GOT3 (cell line): ENCODE measurements around the gene BBIP1.
A peak's percentile ranks its signal among the peaks of the same experiment; 100 is the strongest.
"Not testable (repeated sequence)": the region's sequence is repeated elsewhere in the genome, so short reads cannot be mapped to it uniquely, and the experiment has no call there.

Source experiments
- DNase-seq: peaks from one replicate; lab custom pipeline; 2025; ENCODE audit warnings: mixed read lengths; lab: John Stamatoyannopoulos, UW

Gene BBIP1

DNA sequence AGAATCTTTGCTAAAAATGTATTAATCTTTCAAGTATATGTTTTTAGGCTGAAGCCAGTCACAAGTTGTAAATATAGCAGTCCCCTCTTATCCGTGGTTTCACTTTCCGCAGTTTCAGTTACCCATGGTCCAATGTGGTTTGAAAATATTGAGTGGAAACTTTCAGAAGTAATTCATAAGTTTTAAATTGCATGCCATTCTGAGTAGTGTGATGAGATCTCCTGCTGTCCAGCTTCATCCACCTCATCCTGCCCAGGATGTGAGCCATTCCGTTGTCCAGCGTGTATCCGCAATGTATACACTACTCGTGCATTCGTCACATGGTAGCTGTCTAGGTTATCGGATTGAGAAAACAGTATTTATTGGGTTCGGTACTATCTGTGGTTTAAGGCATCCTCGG lies 35.1 kb downstream of the BBIP1 start:
- no peak for DNase-seq

DNA sequence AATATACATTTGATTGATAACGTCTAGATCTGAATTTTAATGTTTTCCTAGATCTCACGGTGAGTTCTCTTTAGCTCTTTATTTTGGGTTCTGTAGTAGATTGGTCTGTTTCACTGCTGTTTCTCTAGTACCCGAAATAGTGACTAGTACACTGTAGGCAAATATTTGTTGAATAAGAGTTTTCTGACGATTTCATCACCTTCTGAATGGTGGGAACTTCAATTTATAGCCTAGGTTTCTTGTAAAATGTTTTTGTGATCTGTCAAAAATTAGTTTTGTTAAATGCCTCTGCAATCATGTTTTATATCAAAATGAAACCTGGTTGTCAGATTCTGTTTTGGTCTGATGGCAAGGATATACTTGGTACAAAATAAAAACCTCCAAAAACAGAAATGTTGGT lies 37.1 kb downstream of the BBIP1 start:
- no peak for DNase-seq

DNA sequence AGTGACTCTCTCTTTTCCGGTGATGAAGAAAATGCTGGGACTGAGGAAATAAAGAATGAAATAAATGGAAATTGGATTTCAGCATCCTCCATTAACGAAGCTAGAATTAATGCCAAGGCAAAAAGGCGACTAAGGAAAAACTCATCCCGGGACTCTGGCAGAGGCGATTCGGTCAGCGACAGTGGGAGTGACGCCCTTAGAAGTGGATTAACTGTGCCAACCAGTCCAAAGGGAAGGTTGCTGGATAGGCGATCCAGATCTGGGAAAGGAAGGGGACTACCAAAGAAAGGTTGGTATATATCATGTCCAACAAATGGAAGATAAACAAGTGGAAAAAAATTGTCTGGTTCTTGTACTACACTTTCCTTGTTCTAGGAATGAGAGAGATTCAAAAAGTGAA lies 37.7 kb downstream of the BBIP1 start:
- DNase-seq = no peak

DNA sequence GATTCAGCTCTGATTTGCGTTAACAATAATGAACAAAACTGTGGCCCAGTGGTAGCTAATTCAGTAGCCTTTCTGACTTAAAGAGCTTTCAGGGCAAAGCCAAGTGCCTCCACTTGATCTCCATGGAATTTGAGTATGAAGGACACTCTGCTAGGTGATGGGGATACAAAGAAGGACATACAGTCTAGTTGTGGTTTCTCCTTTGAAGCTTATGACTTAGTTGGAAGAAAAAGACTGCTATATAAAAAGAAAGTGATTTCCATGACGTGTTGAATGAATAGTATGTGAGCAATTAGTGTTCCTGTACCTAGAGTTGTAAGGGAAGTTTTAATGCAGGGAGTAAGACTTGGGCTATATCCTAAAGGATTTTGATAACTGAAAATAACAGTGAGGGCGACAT lies 39.0 kb downstream of the BBIP1 start:
- DNase-seq = no peak

DNA sequence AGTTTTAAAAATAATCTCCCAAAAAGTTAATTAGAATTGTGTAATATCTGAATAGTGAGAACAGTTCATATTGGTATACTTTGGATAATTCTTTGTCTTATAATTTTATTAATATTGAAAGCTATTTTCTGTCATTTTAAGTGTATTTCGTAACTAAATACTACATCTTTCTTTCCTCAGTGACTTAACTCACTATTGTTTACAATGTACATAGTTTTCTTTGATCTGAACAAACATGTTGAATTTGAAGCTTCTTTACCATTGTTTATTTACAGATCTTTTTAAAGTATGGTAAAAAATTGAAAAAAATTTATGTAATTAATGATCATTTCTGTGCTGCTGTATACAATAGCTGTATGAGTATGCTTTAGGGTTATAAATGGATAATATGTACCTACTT lies 42.2 kb downstream of the BBIP1 start:
- no peak for DNase-seq

DNA sequence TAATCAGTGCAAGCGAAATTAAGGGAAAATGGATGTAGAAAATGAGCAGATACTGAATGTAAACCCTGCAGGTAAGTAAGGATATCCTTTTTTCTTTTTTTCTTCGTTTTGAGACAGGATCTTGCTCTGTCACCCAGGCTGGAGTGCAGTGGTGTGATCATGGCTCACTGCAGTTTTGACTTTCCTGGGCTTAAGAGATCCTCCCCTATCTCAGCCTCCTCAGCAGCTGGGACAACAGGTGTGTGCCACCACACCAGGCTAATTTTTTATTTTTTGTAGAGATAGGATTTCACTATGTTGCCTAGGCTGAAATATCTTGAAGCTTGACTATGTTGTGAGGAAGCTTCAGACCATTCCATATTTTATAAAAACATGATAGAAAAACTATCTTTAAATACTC lies 43.0 kb downstream of the BBIP1 start:
- DNase-seq = no peak

DNA sequence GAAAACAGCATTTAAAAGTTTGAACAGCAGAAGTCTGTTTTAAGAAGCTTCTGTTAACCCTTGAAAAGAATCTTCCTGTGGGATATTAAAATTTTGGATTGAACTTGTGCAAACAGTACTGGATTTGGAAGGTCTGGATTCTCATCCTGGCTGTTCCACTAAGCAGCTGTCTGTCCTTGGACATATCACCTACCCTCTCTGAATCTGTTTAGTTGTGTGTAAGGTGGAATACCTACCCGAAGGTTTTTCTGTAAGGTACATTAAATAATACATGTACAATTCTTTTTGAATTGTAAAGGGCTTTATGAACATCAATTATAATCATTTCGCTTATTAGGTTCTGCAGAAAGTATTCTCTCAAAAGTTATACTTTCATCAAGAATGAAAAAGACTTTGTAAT lies 45.0 kb downstream of the BBIP1 start:
- no peak for DNase-seq

DNA sequence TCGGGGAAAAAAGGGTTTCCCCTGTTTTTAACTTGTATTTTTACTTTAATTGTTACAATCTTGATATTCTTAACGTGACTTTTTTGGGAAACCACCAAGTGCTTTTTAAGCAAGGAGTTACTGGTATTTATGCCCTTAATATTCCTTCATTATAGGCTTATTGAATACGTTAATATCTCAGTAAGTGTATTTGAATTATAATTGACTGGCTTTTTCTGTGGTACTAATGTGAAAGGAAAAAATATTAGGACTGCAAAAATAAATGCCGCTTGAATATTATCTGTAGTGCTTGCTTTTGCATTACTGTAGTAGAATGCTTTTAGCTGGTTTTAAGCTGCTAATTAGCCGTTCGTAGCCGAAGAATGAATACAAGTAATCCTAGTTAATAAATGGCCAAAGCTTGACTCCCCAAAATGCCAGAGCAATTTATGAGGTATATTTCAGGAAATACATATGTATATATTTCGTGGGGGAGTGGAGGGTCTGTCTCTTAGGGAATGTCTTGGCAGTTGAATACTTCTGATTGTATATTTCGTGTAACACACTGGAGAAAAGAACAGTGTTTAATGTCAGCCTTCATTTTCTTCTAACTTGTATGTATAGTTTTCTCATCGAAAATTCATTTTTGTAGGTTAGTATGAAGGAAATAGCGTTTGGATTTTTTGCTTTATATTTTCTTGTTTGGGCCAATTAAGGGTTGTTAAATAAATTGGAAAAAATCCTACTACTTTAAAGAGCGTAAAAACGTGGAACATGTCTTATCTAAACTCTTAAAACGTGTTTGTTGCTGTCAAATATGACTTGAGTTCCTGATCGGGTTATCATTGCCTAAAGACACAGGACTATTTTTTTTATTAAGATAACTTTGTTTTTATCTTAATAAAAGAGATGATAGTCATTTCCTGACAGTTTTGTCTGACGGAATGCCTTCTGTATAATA lies 45.7 kb downstream of the BBIP1 start:
- no peak for DNase-seq

DNA sequence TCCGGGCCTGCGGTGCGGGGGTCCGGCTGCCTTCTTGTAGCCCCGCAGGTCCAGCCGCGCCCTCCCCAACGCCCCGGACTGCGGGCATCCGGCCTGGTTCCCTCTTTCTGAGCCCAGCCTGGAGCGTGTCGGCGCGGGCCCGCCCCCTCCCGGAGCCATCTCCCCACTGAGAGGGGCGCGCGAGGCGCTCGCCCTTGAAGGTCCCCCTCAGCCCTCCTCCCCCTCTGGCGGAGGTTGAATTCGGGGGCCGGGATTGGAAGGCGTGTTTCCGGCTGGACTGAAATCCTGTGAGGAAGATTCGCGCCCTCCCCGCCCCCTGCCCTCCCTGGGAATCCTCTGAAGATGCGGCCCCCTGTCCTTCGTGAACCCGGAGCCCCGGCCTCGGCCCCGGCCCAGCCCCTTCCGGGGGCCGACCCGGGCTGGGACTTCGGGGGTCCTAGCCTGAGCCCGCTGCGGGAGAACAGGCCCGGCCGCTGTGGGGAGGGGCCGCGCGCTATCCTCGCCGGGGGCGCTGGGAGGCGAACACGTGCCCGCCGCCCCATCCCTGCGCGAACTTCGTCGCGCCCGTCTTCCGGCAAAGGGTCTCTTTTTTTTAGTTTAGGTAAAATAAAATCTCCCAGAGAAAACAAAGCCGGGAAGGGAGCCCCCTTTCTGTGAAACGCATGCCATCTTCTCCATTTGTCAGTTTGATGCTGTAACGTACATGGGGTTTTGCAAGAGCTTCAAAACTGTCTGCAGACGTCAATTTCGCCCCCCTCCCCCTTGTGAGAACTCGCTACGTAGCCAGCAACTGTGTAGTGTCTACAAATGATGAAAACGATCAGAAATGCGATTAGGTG lies 46.6 kb downstream of the BBIP1 start:
- no peak for DNase-seq

DNA sequence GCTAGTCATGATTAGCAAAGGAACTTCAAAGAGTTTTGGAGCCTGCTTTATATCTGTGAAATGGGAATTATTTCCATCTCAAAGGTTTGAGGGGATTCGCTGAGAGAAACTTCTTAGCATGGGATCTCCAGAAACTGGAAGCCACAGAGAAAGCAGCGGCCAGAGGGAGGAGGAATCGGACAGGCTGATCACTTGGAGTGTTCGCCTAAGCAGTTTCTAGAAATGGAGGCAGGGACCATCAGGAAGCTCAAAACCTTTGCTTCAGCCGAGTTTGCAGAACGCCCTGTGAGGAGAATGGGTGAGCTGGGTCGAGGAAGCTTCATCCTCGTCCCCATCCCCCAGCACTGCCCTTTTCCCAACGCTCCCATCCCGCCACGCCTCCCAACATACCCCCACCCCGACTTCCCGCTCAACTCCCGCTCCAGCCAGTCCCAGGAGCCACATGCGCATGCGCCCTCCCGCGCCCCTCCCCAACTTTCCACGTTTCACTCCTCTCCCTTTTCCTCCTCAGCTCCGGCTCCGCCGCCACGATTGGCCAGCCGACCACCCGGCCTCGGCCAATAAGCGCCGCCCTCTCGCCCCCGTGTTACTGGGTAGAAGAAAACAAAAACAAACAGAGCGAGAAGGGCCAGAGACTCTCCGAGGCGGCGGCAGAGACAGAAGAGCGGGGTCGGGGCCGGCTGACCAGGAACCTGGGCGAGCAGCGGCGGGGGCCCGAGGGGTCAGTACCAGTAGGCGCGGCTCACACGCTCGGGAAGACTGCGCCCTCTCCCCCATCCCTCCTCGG lies 47.5 kb downstream of the BBIP1 start, which contains the start of gene PDCD4:
PDCD4 (plus strand) TSS at position 631 of the 787 bp plus-strand sequence. CDS start 4,100 bp downstream, outside the sequence.
- peak; percentile 94 for DNase-seq

DNA sequence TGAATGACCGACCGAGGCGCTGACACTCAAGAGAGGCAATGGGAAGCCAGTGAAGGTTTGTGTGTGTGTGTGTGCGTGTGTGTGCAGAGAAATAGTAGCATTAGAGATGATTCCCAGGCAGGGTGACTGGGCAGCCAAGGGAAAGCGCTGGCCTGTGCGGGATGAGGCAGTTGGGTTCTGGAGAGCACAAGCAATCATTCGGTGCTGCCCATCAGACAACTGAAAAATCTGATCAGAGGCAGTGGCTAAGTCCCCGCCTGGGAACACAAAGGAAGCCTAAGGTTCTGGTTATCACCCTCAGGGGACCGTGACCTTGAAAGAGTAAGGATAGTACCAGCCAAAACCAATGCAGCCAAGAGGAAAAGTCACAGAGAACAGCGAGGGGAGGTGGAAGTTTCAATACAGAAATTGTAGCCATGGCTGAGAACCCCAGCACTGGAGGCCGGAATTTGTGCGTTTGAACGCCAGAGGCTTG lies 48.1 kb downstream of the BBIP1 start:
- no peak for DNase-seq

DNA sequence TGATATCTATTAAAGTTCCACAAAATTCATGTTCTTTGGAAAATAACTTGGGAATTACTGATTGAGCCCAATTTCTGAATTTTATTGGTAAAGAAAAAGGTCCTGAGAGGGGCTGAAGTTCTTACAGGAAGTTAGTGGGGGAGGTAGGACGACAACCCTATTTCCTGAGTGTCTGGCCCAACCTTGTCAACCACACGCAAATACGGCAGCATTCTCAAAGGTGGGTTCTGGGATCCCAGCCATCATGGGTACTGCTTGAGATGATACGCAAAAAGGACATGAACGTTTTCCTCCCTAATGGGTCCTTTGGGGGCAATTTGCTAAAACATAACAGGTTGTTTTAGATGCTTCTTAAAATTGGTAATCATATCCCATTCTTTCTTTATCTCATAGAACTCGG lies 50.0 kb downstream of the BBIP1 start:
- DNase-seq = no peak

DNA sequence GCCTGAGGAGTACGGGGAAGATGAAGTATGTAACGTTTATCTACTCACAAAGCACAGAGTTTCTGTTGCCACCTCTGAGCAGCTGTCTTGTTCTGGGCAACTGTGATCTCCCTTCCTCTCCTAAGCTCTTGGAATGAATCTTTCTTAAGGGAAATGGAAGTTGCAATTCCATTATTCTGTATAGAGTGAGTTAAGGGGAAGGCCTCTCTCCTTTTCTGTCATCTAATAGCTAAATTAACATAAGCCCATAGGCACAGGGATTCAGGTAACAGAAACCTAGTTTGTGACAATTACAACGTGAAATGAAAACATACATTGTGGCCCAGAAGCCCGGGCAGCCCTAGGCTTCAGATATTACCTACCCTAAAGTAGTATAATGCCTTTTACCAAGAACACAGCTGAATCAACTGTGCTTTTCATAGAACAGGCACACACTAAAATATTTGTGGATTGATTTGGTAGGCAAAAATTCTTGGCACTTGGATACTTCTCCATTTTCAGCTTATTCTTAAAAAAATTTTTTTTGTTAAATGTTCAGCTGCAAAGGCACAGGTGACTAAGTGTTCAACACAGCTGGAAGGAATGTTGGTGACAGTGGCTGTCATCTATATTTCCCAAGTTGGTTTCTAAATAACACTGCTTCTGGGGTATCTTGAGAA lies 51.0 kb downstream of the BBIP1 start:
- no peak for DNase-seq

DNA sequence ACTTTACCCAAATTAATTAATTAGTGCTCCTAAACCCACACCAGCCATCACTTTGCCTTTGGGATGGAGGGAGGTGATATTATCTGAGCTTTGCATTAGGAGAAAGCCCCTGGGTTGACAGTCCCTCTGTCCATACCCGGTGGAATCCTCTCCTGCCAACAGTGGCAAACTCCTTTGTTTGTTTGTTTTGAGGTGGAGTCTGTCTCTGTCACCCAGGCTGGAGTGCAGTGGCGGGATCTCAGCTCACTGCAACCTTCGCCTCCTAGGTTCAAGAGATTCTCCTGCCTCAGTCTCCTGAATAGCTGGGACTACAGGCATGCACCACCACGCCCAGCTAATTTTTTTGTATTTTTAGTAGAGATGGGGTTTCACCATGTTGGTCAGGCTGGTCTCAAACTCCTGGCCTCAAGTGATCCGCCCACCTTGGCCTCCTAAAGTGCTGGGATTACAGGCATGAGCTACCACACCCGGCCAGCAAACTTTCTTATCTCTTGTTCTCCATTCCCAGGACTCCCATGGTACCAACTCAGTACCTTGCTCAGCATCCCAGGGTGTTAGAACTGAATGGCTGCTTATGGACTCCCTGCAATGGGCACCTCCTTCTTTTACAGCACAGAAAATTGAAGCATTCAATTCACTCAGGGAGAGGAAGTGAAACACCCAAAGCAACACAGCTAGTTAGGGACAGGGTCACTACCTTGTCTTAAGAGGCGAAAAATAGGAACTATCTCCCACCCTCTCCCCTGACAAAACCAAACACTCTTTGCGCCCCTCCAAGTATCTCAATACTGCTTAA lies 51.8 kb downstream of the BBIP1 start:
- DNase-seq = not testable (repeated sequence)

DNA sequence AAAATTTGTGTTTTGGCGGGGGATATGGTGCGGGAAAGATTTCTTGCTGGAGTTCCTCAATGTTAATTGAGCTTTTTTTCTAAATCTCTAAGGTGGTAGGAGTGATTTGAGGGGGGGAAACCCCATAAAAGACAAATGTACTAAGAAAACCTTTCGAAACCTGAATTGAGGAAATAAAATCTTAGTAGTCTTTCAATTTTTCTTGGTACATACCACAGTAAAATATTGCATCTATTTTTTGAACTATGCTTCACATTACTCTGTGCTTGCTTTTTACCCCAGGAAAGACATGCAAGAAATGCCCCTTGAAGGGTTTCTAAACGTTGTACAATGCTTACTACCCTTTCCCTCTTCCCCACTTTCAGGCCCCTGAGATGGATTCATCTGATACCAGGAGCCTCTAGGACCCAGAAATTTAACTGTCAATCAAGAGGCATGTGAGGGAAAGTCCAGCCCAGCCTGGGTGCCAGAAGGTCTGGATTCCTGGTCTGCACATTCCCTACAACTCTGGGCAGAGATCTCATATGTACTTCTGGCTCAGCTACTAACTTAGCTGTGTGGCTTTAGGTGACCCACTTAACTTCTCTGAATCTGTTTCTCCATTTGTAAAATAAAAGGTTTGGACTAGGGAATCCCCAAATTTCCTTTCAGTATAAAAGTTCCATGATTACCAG lies 53.0 kb downstream of the BBIP1 start:
- DNase-seq = no peak

DNA sequence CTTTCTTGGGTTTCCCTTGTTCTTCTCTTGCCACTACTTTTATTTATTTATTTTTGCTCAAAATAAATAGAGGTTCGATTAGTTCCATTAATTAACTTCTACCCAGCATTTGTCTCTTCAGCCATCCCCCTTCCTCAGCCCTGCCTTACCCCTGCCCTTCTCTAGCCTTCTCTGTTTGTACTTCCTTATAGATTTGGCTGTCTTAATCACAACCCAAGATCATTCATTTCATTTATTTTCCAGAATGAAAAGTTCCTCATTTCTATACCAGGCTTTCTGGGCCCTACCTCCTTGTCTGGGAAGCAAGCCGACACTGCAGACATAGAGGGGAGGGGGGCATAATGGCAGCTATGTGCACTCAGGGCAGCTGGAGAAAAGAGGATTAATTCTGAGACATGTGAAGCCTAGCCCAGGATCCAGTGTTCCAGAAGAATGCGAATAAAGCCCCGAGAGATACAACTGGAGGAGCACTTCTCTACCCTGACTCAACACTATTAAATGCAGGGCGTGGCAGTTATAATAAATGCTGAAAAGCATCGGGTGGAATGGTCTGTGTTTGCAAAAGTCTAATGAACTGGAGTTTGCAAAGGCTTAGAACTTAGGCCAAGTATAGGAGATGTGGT lies 53.7 kb downstream of the BBIP1 start:
- DNase-seq = no peak

DNA sequence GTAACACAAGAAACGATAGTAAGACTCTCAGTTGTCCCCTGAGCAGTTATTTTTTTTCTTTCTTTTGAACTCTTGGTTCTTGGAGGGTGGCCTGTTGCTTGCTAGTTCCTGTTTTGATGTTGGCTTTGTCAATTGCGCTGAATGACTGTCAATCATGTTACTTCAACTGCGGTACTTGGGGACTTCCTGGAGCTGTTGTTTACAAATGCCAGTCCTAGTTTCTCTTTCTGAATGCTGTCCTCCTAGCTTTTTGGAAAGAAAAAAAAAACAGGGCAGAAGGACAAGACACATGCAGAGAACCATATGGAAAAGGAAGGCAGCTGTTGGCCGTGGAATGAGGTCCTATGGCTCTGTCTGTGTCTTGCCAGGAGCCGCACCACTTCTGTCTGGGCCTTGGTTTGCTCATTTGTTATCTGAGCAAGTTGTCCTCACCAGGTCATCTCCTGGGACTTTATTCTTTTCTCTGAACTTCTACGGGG lies 54.3 kb downstream of the BBIP1 start:
- DNase-seq = no peak

DNA sequence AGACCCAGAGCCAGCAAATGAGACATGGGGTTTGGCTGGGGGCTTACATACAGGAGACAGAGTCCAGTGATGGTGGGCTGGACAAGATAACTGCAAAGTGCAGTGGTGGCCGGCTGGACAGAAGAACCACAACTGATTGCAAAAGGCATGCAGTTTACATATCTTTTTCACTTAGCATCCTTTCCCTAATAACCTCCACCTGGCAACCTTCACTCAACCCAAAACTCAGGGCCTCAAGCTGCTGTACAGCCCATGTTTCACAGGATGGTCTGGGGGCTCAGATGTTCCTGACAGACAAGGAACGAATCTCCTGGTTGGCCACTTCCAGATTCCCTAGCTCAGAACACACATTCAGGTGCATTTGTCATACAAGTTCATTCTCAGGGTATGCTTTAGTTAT lies 55.0 kb downstream of the BBIP1 start:
- no peak for DNase-seq

DNA sequence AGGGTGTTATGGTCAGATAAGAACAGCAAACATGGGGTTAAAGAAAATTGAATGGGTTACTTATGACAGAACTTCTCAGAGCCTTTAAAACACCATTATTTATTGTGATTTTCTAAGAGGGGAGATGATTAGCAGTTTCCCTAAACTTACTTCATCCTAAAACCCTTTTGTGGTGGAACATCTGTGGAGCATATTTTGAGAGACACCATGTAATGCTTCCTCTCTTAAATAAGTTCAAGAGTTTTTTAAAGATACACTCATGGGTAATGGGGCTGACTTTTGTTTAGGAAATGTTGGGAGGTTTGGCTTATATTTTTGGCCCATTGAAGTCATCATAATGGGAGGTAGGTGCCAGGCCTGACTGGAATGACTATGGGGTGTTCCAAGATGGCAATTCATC lies 55.6 kb downstream of the BBIP1 start:
- DNase-seq = no peak
